HepG2 (cell line): ENCODE data around the gene SMAD6. TPM values are rescaled to one million over a fixed set of nuclear protein-coding genes. Genes with fewer than 3 reads are reported as not detected.

ENCODE experiments used
- ATAC-seq: fragments of 200-7000 bp; cut with Tn5 transposase; 3 replicates; pipeline ENCODE4 v1.9.1; 2020; ENCODE audit warnings: mild to moderate bottlenecking, moderate library complexity
- BruUV-seq: library from RNA; stranded (reverse); fragments of 400-500 nt; replicated peaks from 2 replicates; lab custom pipeline; 2021; lab: Mats Ljungman, UMichigan
- CTCF ChIA-PET: fragments of 300-600 bp; formaldehyde crosslinking; extraction: SDS; loops from one replicate; lab custom pipeline; 2021; ENCODE audit warnings: low total read pairs, inconsistent platforms, low intra/inter-chr PET ratio; lab: Yijun Ruan, JAX
- POLR2A ChIA-PET: fragments of 350-600 bp; sonication (Branson Sonifier 250); formaldehyde crosslinking; loops from one replicate; lab custom pipeline; 2020; ENCODE audit warnings: antibody characterized with exemption, inconsistent platforms; lab: Yijun Ruan, JAX
- DNase-seq: peaks from one replicate; pipeline ENCODE4 v3.0.0-alpha.2; 2015; ENCODE audit warnings: low spot score
- FAIRE-seq: peaks from 3 replicates; lab custom pipeline; 2011; peaks lifted over from hg19 to GRCh38; lab: Jason Lieb, UNC
- H2AFZ ChIP-seq: one replicate; pipeline ENCODE4 v1.6.1; 2011; ENCODE audit warnings: low read length, inconsistent platforms
- H3K27ac ChIP-seq: fragments of 300-600 bp; 3 replicates; pipeline ENCODE4 v1.8.0; 2011; ENCODE audit warnings: mixed run types, mild to moderate bottlenecking, mixed read lengths, low read length, inconsistent platforms; ENCODE audit not compliant: insufficient read depth; ENCODE audit errors: extremely low read length
- H3K27me3 ChIP-seq, 2 experiments: fragments of 200-600 bp in 1 of 2; 2 replicates in 1 of 2; 3 replicates in 1 of 2; pipeline versions ENCODE4 v1.6.0 to v1.8.0; 2011; ENCODE audit warnings: low read length in 2 of 2, mild to moderate bottlenecking in 2 of 2, moderate library complexity in 2 of 2, inconsistent platforms in 1 of 2; ENCODE audit not compliant: insufficient read depth in 2 of 2, control insufficient read depth in 1 of 2
- H3K36me3 ChIP-seq, 2 experiments: fragments of 200-600 bp in 1 of 2; replicated peaks in 1 of 2; 2 replicates in 1 of 2; 3 replicates in 1 of 2; pipeline versions ENCODE4 v1.5.1 to v1.8.0; 2011; ENCODE audit warnings: low read length in 2 of 2, inconsistent platforms in 1 of 2; ENCODE audit not compliant: insufficient read depth in 2 of 2, control insufficient read depth in 1 of 2
- H3K4me1 ChIP-seq: 2 replicates; pipeline ENCODE4 v1.5.1; 2012; ENCODE audit warnings: low read length, inconsistent platforms; ENCODE audit not compliant: insufficient read depth
- H3K4me2 ChIP-seq: 2 replicates; pipeline ENCODE4 v1.6.0; 2011; ENCODE audit warnings: low read depth, low read length, inconsistent platforms
- H3K4me3 ChIP-seq, 3 experiments: fragments of 200-600 bp in 1 of 3; sonication (generic), shearing (Covaris generic) in 1 of 3; replicated peaks in 1 of 3; 2 replicates each; pipeline ENCODE4 v1.5.1; 2011 to 2016; ENCODE audit warnings: low read length in 3 of 3, inconsistent platforms in 2 of 3, low read depth in 2 of 3, mild to moderate bottlenecking in 2 of 3, control low read depth in 1 of 3, mixed read lengths in 1 of 3; ENCODE audit not compliant: insufficient read depth in 1 of 3
- H3K79me2 ChIP-seq: one replicate; pipeline ENCODE4 v1.6.1; 2011; ENCODE audit warnings: low read length, inconsistent platforms; ENCODE audit not compliant: insufficient read depth
- H3K9ac ChIP-seq: 2 replicates; pipeline ENCODE4 v1.6.0; 2011; ENCODE audit warnings: mild to moderate bottlenecking, low read depth, low read length, inconsistent platforms; ENCODE audit not compliant: insufficient read depth
- H3K9me3 ChIP-seq: 2 replicates; pipeline ENCODE4 v1.5.1; 2012; ENCODE audit warnings: mild to moderate bottlenecking, low read length
- H4K20me1 ChIP-seq: 2 replicates; pipeline ENCODE4 v1.6.0; 2011; ENCODE audit warnings: inconsistent platforms, mild to moderate bottlenecking, low read length, moderate library complexity; ENCODE audit not compliant: insufficient read depth
- EED ChIP-seq: sonication (generic); formaldehyde crosslinking; IDR thresholded peaks from 2 replicates; pipeline ENCODE4 v1.5.0; 2020; ENCODE audit warnings: mild to moderate bottlenecking, missing genetic modification reagents
- RCOR2 ChIP-seq: IDR thresholded peaks from 2 replicates; pipeline ENCODE4 v1.6.1; 2016; ENCODE audit warnings: missing biosample characterization, missing genetic modification reagents
- ZNF703 ChIP-seq: sonication (generic); formaldehyde crosslinking; IDR thresholded peaks from 2 replicates; pipeline ENCODE4 v1.5.1; 2020; ENCODE audit warnings: missing genetic modification reagents, mild to moderate bottlenecking, moderate library complexity, borderline replicate concordance
- WGBS: methylation state at CpG from one replicate; pipeline ENCODE4 v1.1.6; 2017; ENCODE audit warnings: low lambda C conversion rate; 5-methylcytosine and 5-hydroxymethylcytosine counted together
- in situ Hi-C: cut with HindIII; loops from 2 replicates; pipeline ENCODE4 v1.10.0; 2017; ENCODE audit warnings: low pct_unique_long_range_greater_than_20kb; ENCODE audit not compliant: extremely low pct_ligation_motif_present
- intact Hi-C: fragments of 100-400 bp; cut with micrococcal nuclease; formaldehyde crosslinking; loops from one replicate; pipeline ENCODE4 v1.10.0; 2022; ENCODE audit not compliant: unreplicated experiment
- polyA plus RNA-seq, 8 experiments: library from polyadenylated mRNA; depleted of rRNA in 3 of 8; stranded (reverse) in 7 of 8; unstranded in 1 of 8; fragments of >200 nt; fragmentation: Illumina TruSeq in 4 of 8; extraction: Trizol in 4 of 8; gene quantifications; 2 replicates each; pipeline versions ENCODE4 v1.2.1 to v1.2.3, GENCODE V29; 2011 to 2016; ENCODE audit warnings: low read depth in 4 of 8, missing spikeins in 1 of 8, mixed read lengths in 1 of 8; ENCODE audit not compliant: insufficient read depth in 1 of 8
- total RNA-seq, 5 experiments: library from RNA; depleted of rRNA; stranded (reverse); fragments of >200 nt; fragmentation: Illumina TruSeq; extraction: Trizol; gene quantifications; 2 replicates each; pipeline ENCODE4 v1.2.3, GENCODE V29; 2016; ENCODE audit warnings: low read depth in 1 of 5
- TF ChIP-seq, protein P1 (sequence below): sonication (generic); formaldehyde crosslinking; IDR thresholded peaks from 2 replicates; pipeline ENCODE4 v1.9.0; 2021; ENCODE audit warnings: missing genetic modification reagents, mild to moderate bottlenecking, borderline replicate concordance
- TF ChIP-seq, protein P2 (sequence below): sonication (generic); formaldehyde crosslinking; IDR thresholded peaks from 2 replicates; pipeline ENCODE4 v1.9.0; 2022; ENCODE audit warnings: low read depth, missing genetic modification reagents
- TF ChIP-seq, protein P3 (sequence below): sonication (generic); formaldehyde crosslinking; IDR thresholded peaks from 2 replicates; pipeline ENCODE4 v1.4.0; 2020; ENCODE audit warnings: mild to moderate bottlenecking, missing genetic modification reagents, borderline replicate concordance

Gene SMAD6
- total and polyA plus RNA-seq, 2 of the 13 experiments (the other 11 are each of a cell fraction or from before 2014, with no cell fraction given), result 3.3 to 4.4 TPM

DNA sequence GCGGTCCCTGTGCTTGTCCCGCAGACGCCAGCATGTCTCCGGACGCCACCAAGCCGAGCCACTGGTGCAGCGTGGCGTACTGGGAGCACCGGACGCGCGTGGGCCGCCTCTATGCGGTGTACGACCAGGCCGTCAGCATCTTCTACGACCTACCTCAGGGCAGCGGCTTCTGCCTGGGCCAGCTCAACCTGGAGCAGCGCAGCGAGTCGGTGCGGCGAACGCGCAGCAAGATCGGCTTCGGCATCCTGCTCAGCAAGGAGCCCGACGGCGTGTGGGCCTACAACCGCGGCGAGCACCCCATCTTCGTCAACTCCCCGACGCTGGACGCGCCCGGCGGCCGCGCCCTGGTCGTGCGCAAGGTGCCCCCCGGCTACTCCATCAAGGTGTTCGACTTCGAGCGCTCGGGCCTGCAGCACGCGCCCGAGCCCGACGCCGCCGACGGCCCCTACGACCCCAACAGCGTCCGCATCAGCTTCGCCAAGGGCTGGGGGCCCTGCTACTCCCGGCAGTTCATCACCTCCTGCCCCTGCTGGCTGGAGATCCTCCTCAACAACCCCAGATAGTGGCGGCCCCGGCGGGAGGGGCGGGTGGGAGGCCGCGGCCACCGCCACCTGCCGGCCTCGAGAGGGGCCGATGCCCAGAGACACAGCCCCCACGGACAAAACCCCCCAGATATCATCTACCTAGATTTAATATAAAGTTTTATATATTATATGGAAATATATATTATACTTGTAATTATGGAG lies 79.1 kb downstream of the SMAD6 start (continued):
- TF ChIP-seq, protein P1, sequence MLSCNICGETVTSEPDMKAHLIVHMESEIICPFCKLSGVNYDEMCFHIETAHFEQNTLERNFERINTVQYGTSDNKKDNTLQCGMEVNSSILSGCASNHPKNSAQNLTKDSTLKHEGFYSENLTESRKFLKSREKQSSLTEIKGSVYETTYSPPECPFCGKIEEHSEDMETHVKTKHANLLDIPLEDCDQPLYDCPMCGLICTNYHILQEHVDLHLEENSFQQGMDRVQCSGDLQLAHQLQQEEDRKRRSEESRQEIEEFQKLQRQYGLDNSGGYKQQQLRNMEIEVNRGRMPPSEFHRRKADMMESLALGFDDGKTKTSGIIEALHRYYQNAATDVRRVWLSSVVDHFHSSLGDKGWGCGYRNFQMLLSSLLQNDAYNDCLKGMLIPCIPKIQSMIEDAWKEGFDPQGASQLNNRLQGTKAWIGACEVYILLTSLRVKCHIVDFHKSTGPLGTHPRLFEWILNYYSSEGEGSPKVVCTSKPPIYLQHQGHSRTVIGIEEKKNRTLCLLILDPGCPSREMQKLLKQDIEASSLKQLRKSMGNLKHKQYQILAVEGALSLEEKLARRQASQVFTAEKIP, result no peak
- TF ChIP-seq, protein P2, sequence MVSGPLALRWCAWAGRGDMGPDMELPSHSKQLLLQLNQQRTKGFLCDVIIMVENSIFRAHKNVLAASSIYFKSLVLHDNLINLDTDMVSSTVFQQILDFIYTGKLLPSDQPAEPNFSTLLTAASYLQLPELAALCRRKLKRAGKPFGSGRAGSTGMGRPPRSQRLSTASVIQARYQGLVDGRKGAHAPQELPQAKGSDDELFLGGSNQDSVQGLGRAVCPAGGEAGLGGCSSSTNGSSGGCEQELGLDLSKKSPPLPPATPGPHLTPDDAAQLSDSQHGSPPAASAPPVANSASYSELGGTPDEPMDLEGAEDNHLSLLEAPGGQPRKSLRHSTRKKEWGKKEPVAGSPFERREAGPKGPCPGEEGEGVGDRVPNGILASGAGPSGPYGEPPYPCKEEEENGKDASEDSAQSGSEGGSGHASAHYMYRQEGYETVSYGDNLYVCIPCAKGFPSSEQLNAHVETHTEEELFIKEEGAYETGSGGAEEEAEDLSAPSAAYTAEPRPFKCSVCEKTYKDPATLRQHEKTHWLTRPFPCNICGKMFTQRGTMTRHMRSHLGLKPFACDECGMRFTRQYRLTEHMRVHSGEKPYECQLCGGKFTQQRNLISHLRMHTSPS (CRISPR knock-in tag), result no peak
- TF ChIP-seq EED (no peak), ZNF703 (CRISPR knock-in tag) (no peak)

DNA sequence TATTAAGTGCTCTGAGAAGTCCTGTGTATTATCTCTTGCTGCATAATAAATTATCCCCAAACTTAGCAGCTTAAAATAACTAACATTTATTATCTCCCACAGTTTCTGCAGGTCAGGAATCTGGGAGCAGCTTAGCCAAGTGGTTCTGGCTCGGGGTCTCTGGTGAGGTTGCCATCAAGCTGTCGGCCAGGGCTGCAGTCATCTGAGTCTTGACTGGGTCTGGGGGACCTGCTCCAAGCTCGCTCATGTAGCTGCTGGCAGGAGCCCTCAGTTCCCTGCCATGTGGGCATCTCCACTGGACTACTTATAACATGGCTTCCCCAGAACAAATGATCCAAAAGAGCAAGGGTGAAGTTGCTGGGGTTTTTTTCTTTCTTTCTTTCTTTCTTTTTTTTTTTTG lies 80.7 kb downstream of the SMAD6 start:
- no peak for TF ChIP-seq RCOR2
- TF ChIP-seq, protein P3, sequence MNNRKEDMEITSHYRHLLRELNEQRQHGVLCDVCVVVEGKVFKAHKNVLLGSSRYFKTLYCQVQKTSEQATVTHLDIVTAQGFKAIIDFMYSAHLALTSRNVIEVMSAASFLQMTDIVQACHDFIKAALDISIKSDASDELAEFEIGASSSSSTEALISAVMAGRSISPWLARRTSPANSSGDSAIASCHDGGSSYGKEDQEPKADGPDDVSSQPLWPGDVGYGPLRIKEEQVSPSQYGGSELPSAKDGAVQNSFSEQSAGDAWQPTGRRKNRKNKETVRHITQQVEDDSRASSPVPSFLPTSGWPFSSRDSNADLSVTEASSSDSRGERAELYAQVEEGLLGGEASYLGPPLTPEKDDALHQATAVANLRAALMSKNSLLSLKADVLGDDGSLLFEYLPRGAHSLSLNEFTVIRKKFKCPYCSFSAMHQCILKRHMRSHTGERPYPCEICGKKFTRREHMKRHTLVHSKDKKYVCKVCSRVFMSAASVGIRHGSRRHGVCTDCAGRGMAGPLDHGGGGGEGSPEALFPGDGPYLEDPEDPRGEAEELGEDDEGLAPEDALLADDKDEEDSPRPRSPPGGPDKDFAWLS (CRISPR knock-in tag), result no peak
- no peaks in the 10 kb centered on the region for H3K9me3 ChIP-seq
- H3K4me1 ChIP-seq, result peaks cover 34% of the 10 kb centered on the region
- H3K36me3 ChIP-seq, result peaks cover 0 to 2% of the 10 kb centered on the region in 2 experiments; a peak in 1 of 5 replicates
- in situ Hi-C loops, result loop anchor here (10.0 kb wide), 1 partner anchor 62 kb away; no protein-coding TSS in a partner anchor
- H3K79me2 ChIP-seq, result no peaks in the 10 kb centered on the region
- ATAC-seq (no peak), FAIRE-seq (no peak), DNase-seq (no peak)
- H3K9ac ChIP-seq, result no peak overlapping the region
- no peak overlapping the region for H3K4me2 ChIP-seq
- CTCF ChIA-PET, result no interaction called here
- H3K27me3 ChIP-seq, result no peaks in the 10 kb centered on the region
- H2AFZ ChIP-seq, result no peak overlapping the region
- intact Hi-C loops, result no loop called here
- WGBS, result 85% methylated on average over 3 of the region's 3 CpGs
- H3K27ac ChIP-seq, result no peak overlapping the region
- H3K4me3 ChIP-seq, result no peak overlapping the region
- BruUV-seq, result no TSS peak
- POLR2A ChIA-PET, result interaction anchor here (1.0 kb wide), 1 partner anchor 9 kb away, joined by 3 read pairs; no protein-coding TSS in a partner anchor
- no peaks in the 10 kb centered on the region for H4K20me1 ChIP-seq
